OCI-LY1 (cell line): ENCODE measurements around the gene CHCHD3.

Source experiments
- H2AFZ ChIP-seq: fragments of 200-600 bp; sonication (generic), shearing (Covaris generic); 2 replicates; pipeline ENCODE4 v1.6.0; 2014; ENCODE audit warnings: antibody characterized with exemption, mild to moderate bottlenecking, low read length
- H3F3A ChIP-seq: fragments of 200-600 bp; sonication (generic), shearing (Covaris generic); 2 replicates; pipeline ENCODE4 v1.6.0; 2014; ENCODE audit warnings: mild to moderate bottlenecking, antibody characterized with exemption, low read length, moderate library complexity; ENCODE audit not compliant: insufficient read depth
- H3K27ac ChIP-seq: fragments of 200-600 bp; sonication (generic); 2 replicates; pipeline ENCODE4 v1.5.1; 2014; ENCODE audit warnings: low read length, mixed run types, mild to moderate bottlenecking, low read depth; ENCODE audit not compliant: poor library complexity, severe bottlenecking
- H3K27me3 ChIP-seq: fragments of 200-600 bp; sonication (generic); 2 replicates; pipeline ENCODE4 v1.6.0; 2014; ENCODE audit warnings: antibody characterized with exemption, mild to moderate bottlenecking, low read length, moderate library complexity; ENCODE audit not compliant: insufficient read depth
- H3K36me3 ChIP-seq: fragments of 200-600 bp; sonication (generic); 2 replicates; pipeline ENCODE4 v1.6.1; 2014; ENCODE audit warnings: mild to moderate bottlenecking, antibody characterized with exemption, low read length, moderate library complexity, mixed read lengths; ENCODE audit not compliant: insufficient read depth
- H3K4me1 ChIP-seq: fragments of 200-600 bp; sonication (generic); 2 replicates; pipeline ENCODE4 v1.5.1; 2014; ENCODE audit warnings: mild to moderate bottlenecking, low read length, moderate library complexity; ENCODE audit not compliant: insufficient read depth, severe bottlenecking
- H3K4me2 ChIP-seq: fragments of 200-600 bp; sonication (generic), shearing (Covaris generic); 2 replicates; pipeline ENCODE4 v1.6.1; 2014; ENCODE audit warnings: low read length
- H3K4me3 ChIP-seq: fragments of 200-600 bp; sonication (generic); 2 replicates; pipeline ENCODE4 v1.5.1; 2014; ENCODE audit warnings: low read length, low read depth, mild to moderate bottlenecking, mixed read lengths; ENCODE audit not compliant: poor library complexity, severe bottlenecking
- H3K79me2 ChIP-seq: fragments of 200-600 bp; shearing (Covaris generic); 2 replicates; pipeline ENCODE4 v1.6.1; 2016; ENCODE audit warnings: mixed run types, low read length, mixed read lengths; ENCODE audit not compliant: insufficient read depth
- H3K9ac ChIP-seq: fragments of 200-600 bp; sonication (generic), shearing (Covaris generic); 2 replicates; pipeline ENCODE4 v1.6.1; 2014; ENCODE audit warnings: mild to moderate bottlenecking, low read length, mixed read lengths
- H3K9me2 ChIP-seq: fragments of 200-600 bp; sonication (generic), shearing (Covaris generic); 2 replicates; pipeline ENCODE4 v1.6.1; 2014; ENCODE audit warnings: low read depth, mild to moderate bottlenecking, low read length, mixed read lengths
- H3K9me3 ChIP-seq: fragments of 200-600 bp; shearing (Covaris generic); 2 replicates; pipeline ENCODE4 v1.6.1; 2014; ENCODE audit warnings: low read length, mixed read lengths
- H4K20me1 ChIP-seq: fragments of 200-600 bp; sonication (generic), shearing (Covaris generic); 2 replicates; pipeline ENCODE4 v1.6.0; 2016; ENCODE audit warnings: mild to moderate bottlenecking, low read length; ENCODE audit not compliant: insufficient read depth
- CTCF ChIP-seq: fragments of 200-600 bp; sonication (generic), shearing (Covaris generic); IDR thresholded peaks from 2 replicates; pipeline ENCODE4 v1.5.1; 2017; ENCODE audit warnings: mild to moderate bottlenecking, antibody characterized with exemption, low read length, moderate library complexity, mixed read lengths
- EZH2 ChIP-seq: fragments of 200-600 bp; sonication (generic), shearing (Covaris generic); IDR thresholded peaks from 2 replicates; pipeline ENCODE4 v1.8.0; 2017; ENCODE audit warnings: borderline replicate concordance, mixed run types, mild to moderate bottlenecking, antibody characterized with exemption, low read length, moderate library complexity, mixed read lengths

The CHCHD3 gene

GRCh38 chr7:133114519-133114918 is 32.6 kb upstream of the CHCHD3 start:
- H3K27me3 ChIP-seq = no peaks in the 10 kb centered on the region
- no peak overlapping the region for H2AFZ ChIP-seq
- no peak overlapping the region for H3K4me2 ChIP-seq
- no peaks in the 10 kb centered on the region for H3K9me2 ChIP-seq
- TF ChIP-seq EZH2 (no peak), CTCF (no peak)
- no peak overlapping the region for H3K27ac ChIP-seq
- H3K4me3 ChIP-seq = no peak overlapping the region
- no peaks in the 10 kb centered on the region for H3K36me3 ChIP-seq
- no peaks in the 10 kb centered on the region for H4K20me1 ChIP-seq
- H3K79me2 ChIP-seq = no peaks in the 10 kb centered on the region
- H3K9me3 ChIP-seq = peaks cover 6% of the 10 kb centered on the region; the same call in 1 of the 2 replicates
- no peaks in the 10 kb centered on the region for H3F3A ChIP-seq
- no peaks in the 10 kb centered on the region for H3K4me1 ChIP-seq
- H3K9ac ChIP-seq = no peak overlapping the region

DNA sequence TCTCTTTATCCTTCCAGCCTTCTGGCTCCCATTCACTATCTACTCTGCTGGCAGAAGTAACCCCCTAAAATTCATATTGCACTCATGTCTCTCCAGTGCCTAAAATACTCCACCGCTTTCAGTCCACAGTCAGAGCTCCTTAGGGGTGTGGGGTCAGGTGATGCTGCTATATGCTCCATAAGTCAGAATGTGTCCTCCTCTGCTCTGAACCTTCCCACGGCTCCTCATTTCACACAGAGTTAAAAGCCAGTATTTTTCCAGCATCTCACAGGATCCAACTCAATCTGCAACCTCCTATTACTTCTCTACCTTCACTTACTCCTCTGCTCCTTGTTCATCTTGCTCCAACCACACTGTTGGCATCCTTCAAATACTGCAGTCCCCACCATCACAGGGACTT is 31.1 kb upstream of the CHCHD3 start:
- Histone ChIP-seq H3K36me3 (no peaks in the 10 kb centered on the region), H3K9me2 (no peaks in the 10 kb centered on the region), H3K27me3 (peaks cover 5% of the 10 kb centered on the region; the same call in 1 of the 2 replicates), H3K4me1 (no peaks in the 10 kb centered on the region), H3K4me3 (no peak overlapping the region), H3K9me3 (peaks cover 9% of the 10 kb centered on the region; the same call in 1 of the 2 replicates), H3K9ac (no peak overlapping the region), H4K20me1 (no peaks in the 10 kb centered on the region), H2AFZ (no peak overlapping the region), H3K27ac (no peak overlapping the region), H3K79me2 (no peaks in the 10 kb centered on the region), H3K4me2 (no peak overlapping the region), H3F3A (no peaks in the 10 kb centered on the region)
- TF ChIP-seq EZH2 (no peak), CTCF (no peak)

GRCh38 chr7:133112335-133112734 is 30.4 kb upstream of the CHCHD3 start:
- H4K20me1 ChIP-seq = no peaks in the 10 kb centered on the region
- H3K4me2 ChIP-seq = no peak overlapping the region
- no peak overlapping the region for H2AFZ ChIP-seq
- peaks cover 5% of the 10 kb centered on the region; the same call in 1 of the 2 replicates for H3K27me3 ChIP-seq
- no peak overlapping the region for H3K27ac ChIP-seq
- H3K9me2 ChIP-seq = no peaks in the 10 kb centered on the region
- no peak overlapping the region for H3K4me3 ChIP-seq
- H3K36me3 ChIP-seq = no peaks in the 10 kb centered on the region
- TF ChIP-seq EZH2 (no peak), CTCF (no peak)
- no peak overlapping the region for H3K9ac ChIP-seq
- H3K79me2 ChIP-seq = no peaks in the 10 kb centered on the region
- H3F3A ChIP-seq = no peaks in the 10 kb centered on the region
- H3K4me1 ChIP-seq = no peaks in the 10 kb centered on the region
- peaks cover 9% of the 10 kb centered on the region; the same call in 1 of the 2 replicates for H3K9me3 ChIP-seq
